ENCODE measurements around the gene TINAGL1. TPM values are rescaled to one million over a fixed set of nuclear protein-coding genes. Genes with fewer than 3 reads are reported as not detected.

Gene TINAGL1
- total RNA-seq, 1 experiment from 2014 or later: 57.9 TPM

GRCh38 chr1:31570228-31570627 is 6.1 kb upstream of the TINAGL1 start:
- no peaks in the 10 kb centered on the region for H3K36me3 ChIP-seq (ENCODE audit: control insufficient read depth in 1 of 2, insufficient read depth in 2 of 2, low read length in 2 of 2)
- intact Hi-C loops (cut with micrococcal nuclease): no loop called here
- BruUV-seq (replicated peaks): no TSS peak
- peaks cover 37 to 76% of the 10 kb centered on the region in 2 experiments for H3K4me1 ChIP-seq (ENCODE audit: control insufficient read depth in 1 of 2, insufficient read depth in 2 of 2, low read length in 2 of 2)
- ChIA-PET CTCF (interaction anchor here (1.4 kb wide), 1 partner anchor 18 kb away, joined by 6 read pairs; no protein-coding TSS in a partner anchor), POLR2A (no interaction called here), RAD21 (ENCODE audit: low non-redundant PET in 1 of 2, low total read pairs in 2 of 2, uncharacterized antibody in 2 of 2, unreplicated experiment in 2 of 2) (no interaction called here)
- TF ChIP-seq ELF1 (IDR thresholded peaks at IDR 0.05; ENCODE audit: borderline replicate concordance, low read depth) (no peak), RAD21 (IDR thresholded peaks at IDR 0.05; ENCODE audit: low read depth) (no peak), ZNF274 (IDR thresholded peaks at IDR 0.05; ENCODE audit: low read depth, low read length) (no peak), SIN3A (IDR thresholded peaks at IDR 0.05; ENCODE audit: low read depth) (no peak), CTCF (IDR thresholded peaks at IDR 0.05 in 2 of 3, conservative IDR thresholded peaks at IDR 0.05 in 1 of 3; ENCODE audit: borderline replicate concordance in 1 of 3, insufficient read depth in 1 of 3, low read depth in 2 of 3, low read length in 2 of 3) (no peak), CEBPB (IDR thresholded peaks at IDR 0.05; ENCODE audit: low read depth) (no peak), POLR2A (IDR thresholded peaks at IDR 0.05; ENCODE audit: borderline replicate concordance, extremely low read depth, insufficient read depth, insufficient read length) (no peak), SP1 (IDR thresholded peaks at IDR 0.05; ENCODE audit: low read depth) (no peak), EZH2phosphoT487 (IDR thresholded peaks at IDR 0.05; ENCODE audit: borderline replicate concordance) (no peak), SRF (IDR thresholded peaks at IDR 0.05; ENCODE audit: low read depth) (no peak), EZH2 (IDR thresholded peaks at IDR 0.05) (no peak)
- H3K9me2 ChIP-seq (ENCODE audit: insufficient read depth): no peaks in the 10 kb centered on the region
- H4K20me1 ChIP-seq (ENCODE audit: insufficient read depth): no peaks in the 10 kb centered on the region
- no peak for ATAC-seq
- no peaks in the 10 kb centered on the region for H3K79me2 ChIP-seq (ENCODE audit: insufficient read depth, low read length)
- H3K9ac ChIP-seq (ENCODE audit: low read length): no peak overlapping the region
- no peak overlapping the region for H3K27ac ChIP-seq (ENCODE audit: low read depth, low read length)
- no peak overlapping the region for H2AFZ ChIP-seq (ENCODE audit: low read depth, low read length, poor library complexity, severe bottlenecking)
- no peak for DNase-seq (ENCODE audit: low read depth, low spot score)
- no peaks in the 10 kb centered on the region for H3K27me3 ChIP-seq (ENCODE audit: insufficient read depth, low read length)
- no peaks in the 10 kb centered on the region for H3K9me3 ChIP-seq (ENCODE audit: control insufficient read depth in 1 of 2, insufficient read depth in 1 of 2, low read depth in 1 of 2, low read length in 2 of 2)
- H3K4me3 ChIP-seq (replicated peaks in 1 of 2; ENCODE audit: low read depth in 1 of 2, low read length in 2 of 2): no peak overlapping the region
- no peak overlapping the region for H3K4me2 ChIP-seq (ENCODE audit: low read length)
